ENCODE results near the gene MYO3B. TPM values are rescaled to one million over a fixed set of nuclear protein-coding genes. Genes with fewer than 3 reads are reported as not detected.

MYO3B gene
- total and polyA plus RNA-seq, 2 of the 8 experiments (the other 6 are each of a cell fraction or from before 2014, with no cell fraction given): 0.17 to 0.19 TPM

DNA sequence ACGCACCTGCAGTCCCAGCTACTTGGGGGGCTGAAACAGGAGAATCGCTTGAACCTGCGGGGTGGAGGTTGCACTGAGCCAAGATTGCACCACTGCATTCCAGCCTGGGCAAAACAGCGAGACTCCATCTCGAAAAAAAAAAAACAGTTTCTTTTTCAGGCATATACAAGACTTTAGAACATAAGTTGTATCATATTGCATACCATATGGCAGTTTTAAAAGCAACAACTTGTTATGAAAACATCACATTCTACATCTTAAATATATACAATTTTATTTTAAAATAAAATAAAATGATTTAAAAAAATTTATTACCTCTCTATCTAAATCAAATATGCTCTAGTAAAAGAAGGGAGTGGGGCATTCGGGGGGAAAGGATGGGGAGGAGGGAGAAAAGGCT is 497.8 kb downstream of the MYO3B start:
- no peaks in the 10 kb centered on the region for H3K23me2 ChIP-seq (ENCODE audit: low read depth, low read length)
- no peaks in the 10 kb centered on the region for H3K79me2 ChIP-seq (ENCODE audit: control insufficient read depth in 1 of 2, insufficient read depth in 2 of 2, low read length in 2 of 2)
- H3K27ac ChIP-seq (ENCODE audit: low read depth, low read length): no peak overlapping the region
- no peak overlapping the region for H3K4me3 ChIP-seq (ENCODE audit: extremely low read depth in 1 of 4, insufficient read depth in 2 of 4, low read depth in 3 of 4, low read length in 4 of 4)
- no peaks in the 10 kb centered on the region for H3K27me3 ChIP-seq (replicated peaks in 1 of 4; ENCODE audit: control insufficient read depth in 3 of 4, extremely low read depth in 1 of 4, insufficient read depth in 3 of 4, low read length in 3 of 4)
- H3K56ac ChIP-seq (replicated peaks; ENCODE audit: insufficient read length, low read depth, low read length): no peak overlapping the region
- no peak overlapping the region for H2BK15ac ChIP-seq (ENCODE audit: low read length)
- H2AK5ac ChIP-seq (ENCODE audit: low read depth, low read length): no peak overlapping the region
- peaks cover 0 to 7% (median 5%) of the 10 kb centered on the region in 4 experiments; a peak in 4 of 7 replicates for H3K4me1 ChIP-seq (replicated peaks in 1 of 4; ENCODE audit: control insufficient read depth in 3 of 4, insufficient read depth in 4 of 4, low read length in 3 of 4)
- H3K4me2 ChIP-seq (ENCODE audit: insufficient read depth in 1 of 2, low read depth in 2 of 2, low read length in 2 of 2): no peak overlapping the region
- WGBS, 2 experiments (ENCODE audit: extremely low coverage in 1 of 2, insufficient coverage in 1 of 2, insufficient read length in 1 of 2, insufficient replicate concordance in 2 of 2, low coverage in 1 of 2, low lambda C conversion rate in 2 of 2, missing lambda C conversion rate in 1 of 2): 76% methylated on average over 6 of the region's 6 CpGs; no CpG with 5 or more reads in 1 of the 2 experiments
- H2AFZ ChIP-seq (ENCODE audit: low read length): no peak overlapping the region
- POLR2A ChIA-PET (ENCODE audit: partially characterized antibody): no interaction called here
- H2BK20ac ChIP-seq (ENCODE audit: low read length): no peak overlapping the region
- FAIRE-seq (no peak), DNase-seq (ENCODE audit: low read depth in 1 of 2, low spot score in 2 of 2) (no peak)
- CTCF ChIA-PET (ENCODE audit: partially characterized antibody): no interaction called here
- H4K91ac ChIP-seq (replicated peaks; ENCODE audit: insufficient read length, low read length): no peak overlapping the region
- H3K9me3 ChIP-seq (ENCODE audit: insufficient read depth in 2 of 2, low read depth in 1 of 2, low read length in 1 of 2): no peaks in the 10 kb centered on the region
- no peak overlapping the region for H3K18ac ChIP-seq (ENCODE audit: extremely low read depth, low read length)
- H2BK120ac ChIP-seq (replicated peaks; ENCODE audit: low read depth, low read length): no peak overlapping the region
- TF ChIP-seq PHF8 (conservative IDR thresholded peaks at IDR 0.05; ENCODE audit: low read depth, low read length): no peak
- no peak for TF ChIP-seq NRF1 (IDR thresholded peaks at IDR 0.05; ENCODE audit: low read depth, low read length)
- TF ChIP-seq SRF (IDR thresholded peaks at IDR 0.05; ENCODE audit: low read depth, low read length): no peak
- no peak for TF ChIP-seq SAP30 (IDR thresholded peaks at IDR 0.05; ENCODE audit: insufficient read depth, insufficient replicate concordance, low read length)
- no peak for TF ChIP-seq GTF2F1 (IDR thresholded peaks at IDR 0.05; ENCODE audit: borderline replicate concordance, low read depth, low read length)
- no peak for TF ChIP-seq CBX8 (IDR thresholded peaks at IDR 0.05; ENCODE audit: borderline replicate concordance, low read depth, low read length)
- TF ChIP-seq, protein P1, sequence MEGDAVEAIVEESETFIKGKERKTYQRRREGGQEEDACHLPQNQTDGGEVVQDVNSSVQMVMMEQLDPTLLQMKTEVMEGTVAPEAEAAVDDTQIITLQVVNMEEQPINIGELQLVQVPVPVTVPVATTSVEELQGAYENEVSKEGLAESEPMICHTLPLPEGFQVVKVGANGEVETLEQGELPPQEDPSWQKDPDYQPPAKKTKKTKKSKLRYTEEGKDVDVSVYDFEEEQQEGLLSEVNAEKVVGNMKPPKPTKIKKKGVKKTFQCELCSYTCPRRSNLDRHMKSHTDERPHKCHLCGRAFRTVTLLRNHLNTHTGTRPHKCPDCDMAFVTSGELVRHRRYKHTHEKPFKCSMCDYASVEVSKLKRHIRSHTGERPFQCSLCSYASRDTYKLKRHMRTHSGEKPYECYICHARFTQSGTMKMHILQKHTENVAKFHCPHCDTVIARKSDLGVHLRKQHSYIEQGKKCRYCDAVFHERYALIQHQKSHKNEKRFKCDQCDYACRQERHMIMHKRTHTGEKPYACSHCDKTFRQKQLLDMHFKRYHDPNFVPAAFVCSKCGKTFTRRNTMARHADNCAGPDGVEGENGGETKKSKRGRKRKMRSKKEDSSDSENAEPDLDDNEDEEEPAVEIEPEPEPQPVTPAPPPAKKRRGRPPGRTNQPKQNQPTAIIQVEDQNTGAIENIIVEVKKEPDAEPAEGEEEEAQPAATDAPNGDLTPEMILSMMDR (IDR thresholded peaks at IDR 0.05; ENCODE audit: control extremely low read depth in 1 of 3, insufficient read depth in 1 of 3, low read depth in 1 of 3, low read length in 3 of 3): no peak
- no peak for TF ChIP-seq JUN (IDR thresholded peaks at IDR 0.05; ENCODE audit: low read depth, low read length)
- TF ChIP-seq, protein P2, sequence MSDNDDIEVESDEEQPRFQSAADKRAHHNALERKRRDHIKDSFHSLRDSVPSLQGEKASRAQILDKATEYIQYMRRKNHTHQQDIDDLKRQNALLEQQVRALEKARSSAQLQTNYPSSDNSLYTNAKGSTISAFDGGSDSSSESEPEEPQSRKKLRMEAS (IDR thresholded peaks at IDR 0.05): no peak
- no peak for TF ChIP-seq SIRT6 (IDR thresholded peaks at IDR 0.05; ENCODE audit: low read length)
- no peak overlapping the region for H4K5ac ChIP-seq (ENCODE audit: insufficient read length, low read depth, low read length)
- no peaks in the 10 kb centered on the region for H3K79me1 ChIP-seq (ENCODE audit: low read depth, low read length)
- no peak overlapping the region for H2BK12ac ChIP-seq (ENCODE audit: low read depth, low read length)
- no peak overlapping the region for H3K4ac ChIP-seq (replicated peaks; ENCODE audit: insufficient read length, low read depth, low read length)
- no peaks in the 10 kb centered on the region for H3K36me3 ChIP-seq (ENCODE audit: control insufficient read depth in 2 of 4, insufficient read depth in 4 of 4, low read length in 3 of 4)
- no peaks in the 10 kb centered on the region for H4K20me1 ChIP-seq (replicated peaks in 1 of 2; ENCODE audit: control insufficient read depth in 1 of 2, insufficient read depth in 2 of 2, low read length in 2 of 2)
- H4K8ac ChIP-seq (ENCODE audit: extremely low read depth, insufficient read depth, low read length): no peak overlapping the region
- no peak overlapping the region for H3K9ac ChIP-seq (replicated peaks in 1 of 4; ENCODE audit: extremely low read depth in 1 of 4, low read depth in 3 of 4, low read length in 3 of 4)
- H3K14ac ChIP-seq (ENCODE audit: insufficient read length): no peak overlapping the region
- no peak overlapping the region for H2BK5ac ChIP-seq (ENCODE audit: low read depth, low read length)
- H3K23ac ChIP-seq (ENCODE audit: insufficient read length): no peak overlapping the region
